Omental fat pad (tissue), 4 donors: ENCODE data around the gene S100A14. TPM values are rescaled to one million over a fixed set of nuclear protein-coding genes. Genes with fewer than 3 reads are reported as not detected.

ENCODE experiments used
- ATAC-seq: fragments of 150-250 bp; one replicate; pipeline ENCODE4 v1.9.1; 2016; ENCODE audit warnings: mild to moderate bottlenecking, moderate library complexity; ENCODE audit not compliant: low FRiP score
- DNase-seq: peaks from one replicate; pipeline ENCODE4 v3.0.0-alpha.2; 2019; ENCODE audit warnings: low spot score
- CTCF ChIP-seq, 3 donors: fragments of 450-650 bp; IDR thresholded peaks; one replicate each; pipeline ENCODE4 v1.5.1; 2016 to 2017; ENCODE audit warnings: antibody characterized with exemption in 3 of 3, mild to moderate bottlenecking in 3 of 3, moderate library complexity in 2 of 3
- total RNA-seq, 4 donors: library from RNA; depleted of rRNA; stranded (reverse); fragments of >200 nt; gene quantifications; one replicate each; pipeline ENCODE4 v1.1.0, GENCODE V29; 2016

Gene S100A14
- total RNA-seq, 4 donors from 2014 or later = 0.50 to 1.9 (median 1.3) TPM; not detected in 1

GRCh38 chr1:153648000-153648643 lies 32.0 kb upstream of the S100A14 start:
- DNase-seq (no peak), ATAC-seq (no peak)
- no peak for TF ChIP-seq CTCF (IDR thresholded peaks at IDR 0.05)

DNA sequence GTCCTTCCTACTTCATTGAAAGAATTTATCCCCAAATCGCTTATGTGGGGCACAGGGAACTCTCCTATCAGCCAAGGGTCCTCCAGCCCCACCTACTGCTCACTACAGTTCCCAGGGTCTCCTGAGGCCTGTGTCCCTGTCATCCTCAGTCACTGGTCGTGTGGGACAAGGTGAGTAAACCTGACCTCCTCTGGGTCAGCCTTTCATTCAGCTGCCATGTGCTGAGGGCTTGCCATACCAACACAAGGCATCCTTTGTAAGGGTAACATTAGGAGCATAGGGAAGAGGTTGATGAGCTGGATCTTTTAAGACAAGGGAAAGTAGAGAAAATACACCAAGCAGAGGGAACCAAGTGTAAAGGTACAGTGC lies 31.2 kb upstream of the S100A14 start:
- ATAC-seq = no peak
- no peak for DNase-seq
- TF ChIP-seq CTCF (IDR thresholded peaks at IDR 0.05) = no peak

DNA sequence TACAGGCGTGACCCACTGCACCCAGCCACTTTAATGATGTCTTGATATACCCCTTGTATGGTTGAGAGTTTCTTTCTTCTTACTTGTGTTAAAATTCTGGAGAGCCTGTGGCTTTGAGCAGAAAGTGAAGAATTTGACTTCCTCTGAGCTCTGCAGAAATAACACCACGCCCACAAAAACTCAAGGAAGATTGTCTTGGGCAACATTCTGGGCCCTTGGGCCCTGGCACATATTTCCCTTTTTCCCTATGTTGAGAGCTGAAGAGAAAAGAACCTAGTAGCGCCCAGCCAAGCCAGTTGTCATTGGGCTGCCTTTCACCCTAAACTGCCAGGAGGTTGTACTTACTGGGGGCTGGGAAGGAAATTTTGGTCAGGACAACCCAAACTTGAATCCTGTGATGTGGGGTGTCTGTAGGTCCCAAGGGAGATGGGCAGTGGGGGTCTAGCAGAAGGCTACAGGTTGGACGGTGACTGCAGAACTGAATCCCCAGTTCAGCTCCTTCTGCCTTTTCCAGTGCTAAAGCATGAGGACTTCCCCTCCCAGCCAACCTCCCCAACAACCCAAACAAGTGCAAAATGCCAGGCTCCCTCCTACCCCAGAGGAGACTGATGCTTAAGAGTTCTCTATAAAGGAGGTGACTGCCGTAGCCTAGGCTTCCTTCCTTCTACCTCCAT lies 30.7 kb upstream of the S100A14 start:
- ATAC-seq (no peak), DNase-seq (no peak)
- TF ChIP-seq CTCF (IDR thresholded peaks at IDR 0.05) = no peak

- TF ChIP-seq CTCF (IDR thresholded peaks at IDR 0.05) = no peak
- ATAC-seq = no peak
- no peak for DNase-seq
These were observed 27.7 kb upstream of the S100A14 start for GRCh38 chr1:153643816-153644215.

GRCh38 chr1:153643100-153643499 lies 27.0 kb upstream of the S100A14 start:
- DNase-seq = no peak
- ATAC-seq = no peak
- TF ChIP-seq CTCF (IDR thresholded peaks at IDR 0.05) = no peak

GRCh38 chr1:153642161-153642560 lies 26.0 kb upstream of the S100A14 start:
- no peak for ATAC-seq
- DNase-seq = no peak

More at GRCh38 chr1:153642161-153642560, 26.0 kb upstream of the S100A14 start:
- no peak for TF ChIP-seq CTCF (IDR thresholded peaks at IDR 0.05)
